ENCODE measurements around the gene FNDC3B.

- TF ChIP-seq POLR2A (IDR thresholded peaks at IDR 0.05; ENCODE audit: low read depth): no peak
- TF ChIP-seq, protein P1, sequence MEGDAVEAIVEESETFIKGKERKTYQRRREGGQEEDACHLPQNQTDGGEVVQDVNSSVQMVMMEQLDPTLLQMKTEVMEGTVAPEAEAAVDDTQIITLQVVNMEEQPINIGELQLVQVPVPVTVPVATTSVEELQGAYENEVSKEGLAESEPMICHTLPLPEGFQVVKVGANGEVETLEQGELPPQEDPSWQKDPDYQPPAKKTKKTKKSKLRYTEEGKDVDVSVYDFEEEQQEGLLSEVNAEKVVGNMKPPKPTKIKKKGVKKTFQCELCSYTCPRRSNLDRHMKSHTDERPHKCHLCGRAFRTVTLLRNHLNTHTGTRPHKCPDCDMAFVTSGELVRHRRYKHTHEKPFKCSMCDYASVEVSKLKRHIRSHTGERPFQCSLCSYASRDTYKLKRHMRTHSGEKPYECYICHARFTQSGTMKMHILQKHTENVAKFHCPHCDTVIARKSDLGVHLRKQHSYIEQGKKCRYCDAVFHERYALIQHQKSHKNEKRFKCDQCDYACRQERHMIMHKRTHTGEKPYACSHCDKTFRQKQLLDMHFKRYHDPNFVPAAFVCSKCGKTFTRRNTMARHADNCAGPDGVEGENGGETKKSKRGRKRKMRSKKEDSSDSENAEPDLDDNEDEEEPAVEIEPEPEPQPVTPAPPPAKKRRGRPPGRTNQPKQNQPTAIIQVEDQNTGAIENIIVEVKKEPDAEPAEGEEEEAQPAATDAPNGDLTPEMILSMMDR (IDR thresholded peaks at IDR 0.05): no peak
- TF ChIP-seq POLR2AphosphoS5 (IDR thresholded peaks at IDR 0.05): no peak
Measured at GRCh38 chr3:172148702-172149565, 109.6 kb downstream of the FNDC3B start.

Data from esophagus muscularis mucosa (tissue), 3 donors.